GM19239 (cell line): Measurements from ENCODE around the gene RPS6KA4.
A peak's percentile ranks its signal among the peaks of the same experiment; 100 is the strongest.

Source experiments
- DNase-seq: peaks from one replicate; pipeline ENCODE4 v3.0.0; 2011; ENCODE audit warnings: low spot score; ENCODE audit not compliant: insufficient read length
- FAIRE-seq: peaks from 2 replicates; lab custom pipeline; 2011; peaks lifted over from hg19 to GRCh38; lab: Jason Lieb, UNC

The RPS6KA4 gene

GRCh38 chr11:64324692-64325469 lies 34.1 kb upstream of the RPS6KA4 start:
- FAIRE-seq (no peak), DNase-seq (no peak)

DNA sequence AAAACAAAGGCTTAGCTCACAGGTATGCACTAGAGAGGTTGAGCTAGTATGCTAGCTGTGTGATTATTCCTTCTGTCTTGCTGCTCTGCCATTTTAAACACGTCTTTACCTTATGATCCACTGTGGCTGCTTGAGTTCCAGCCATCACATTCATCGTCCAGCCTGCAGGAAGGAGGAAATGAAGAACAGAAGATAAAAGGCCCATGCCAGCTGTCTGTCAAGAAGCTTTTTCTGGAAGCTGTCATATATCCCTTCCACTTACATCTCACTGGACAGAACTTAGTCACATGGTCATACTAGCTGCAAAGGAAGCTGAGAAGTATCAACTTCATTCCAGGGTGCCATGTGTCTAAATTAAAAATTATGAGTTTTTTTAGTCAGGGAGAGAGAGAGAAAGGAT lies 31.6 kb upstream of the RPS6KA4 start:
- DNase-seq (no peak), FAIRE-seq (no peak)

GRCh38 chr11:64327993-64328392 lies 31.0 kb upstream of the RPS6KA4 start:
- no peak for FAIRE-seq
- no peak for DNase-seq

- no peak for FAIRE-seq
- DNase-seq, result no peak
Observed at GRCh38 chr11:64330888-64331287, 28.1 kb upstream of the RPS6KA4 start.

DNA sequence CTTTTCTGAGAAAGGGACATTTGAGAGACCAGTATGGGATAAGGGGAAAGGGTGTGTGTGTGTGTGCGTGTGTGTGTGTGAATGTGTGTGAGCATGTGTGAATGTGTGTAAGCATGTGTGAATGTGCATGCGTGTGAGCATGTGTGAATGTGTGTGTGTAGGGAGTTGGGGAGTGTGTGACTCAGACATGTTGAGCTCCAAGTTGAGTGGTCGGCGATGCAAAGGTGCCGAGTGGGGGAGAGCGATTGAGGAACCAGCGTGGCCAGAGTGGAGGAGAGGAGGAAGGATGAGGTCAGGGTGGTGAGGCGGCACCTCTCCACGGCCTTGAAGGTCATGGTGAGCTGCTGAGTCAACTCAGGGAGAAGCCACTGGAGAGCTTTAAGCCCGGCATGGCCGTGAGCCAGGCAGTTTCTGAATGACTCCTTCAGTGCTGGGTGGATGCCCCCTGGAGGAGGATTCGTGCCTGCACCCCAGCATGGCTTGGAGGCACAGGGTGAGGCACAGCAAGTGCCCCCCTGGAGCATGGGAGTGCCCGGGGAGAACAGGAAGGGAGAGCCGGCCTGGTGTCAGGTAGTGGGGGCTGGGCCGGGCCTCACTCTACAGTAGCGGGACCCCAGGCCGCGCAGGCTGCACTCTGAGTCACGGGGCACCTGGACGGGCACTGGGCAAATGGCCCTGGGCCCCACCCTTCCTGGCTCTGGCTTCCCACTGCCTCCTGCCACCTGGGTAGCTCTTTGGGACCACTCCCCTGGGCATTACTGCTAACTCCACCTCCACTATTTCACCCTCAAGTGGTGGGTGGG lies 27.2 kb upstream of the RPS6KA4 start:
- DNase-seq (peak; percentile 71), FAIRE-seq (peak; percentile 61)

DNA sequence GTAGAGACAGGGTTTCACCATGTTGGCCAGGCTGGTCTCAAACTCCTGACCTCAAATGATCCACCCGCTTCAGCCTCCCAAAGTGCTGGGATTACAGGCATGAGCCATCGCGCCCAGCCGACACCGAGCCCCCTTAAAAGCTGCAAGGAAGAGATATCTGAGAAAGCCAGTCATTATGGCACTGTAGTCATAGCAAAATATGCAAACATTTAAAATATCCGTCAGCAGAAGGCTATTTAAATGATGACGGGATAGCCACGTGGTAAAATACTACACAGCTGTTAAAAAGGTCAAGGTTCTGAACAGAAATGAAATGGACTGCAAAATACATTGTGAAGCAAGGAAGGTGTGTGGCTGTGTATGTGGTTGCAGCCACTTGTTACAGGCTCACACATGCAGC lies 25.4 kb upstream of the RPS6KA4 start:
- no peak for DNase-seq
- FAIRE-seq, result no peak

- FAIRE-seq, result peak; percentile 85
- DNase-seq, result peak; percentile 75
Observed at GRCh38 chr11:64334764-64335735, 23.9 kb upstream of the RPS6KA4 start.

- FAIRE-seq (no peak), DNase-seq (no peak)
Observed at GRCh38 chr11:64337538-64338249, 21.3 kb upstream of the RPS6KA4 start.

GRCh38 chr11:64338716-64339115 lies 20.2 kb upstream of the RPS6KA4 start:
- FAIRE-seq (no peak), DNase-seq (no peak)

DNA sequence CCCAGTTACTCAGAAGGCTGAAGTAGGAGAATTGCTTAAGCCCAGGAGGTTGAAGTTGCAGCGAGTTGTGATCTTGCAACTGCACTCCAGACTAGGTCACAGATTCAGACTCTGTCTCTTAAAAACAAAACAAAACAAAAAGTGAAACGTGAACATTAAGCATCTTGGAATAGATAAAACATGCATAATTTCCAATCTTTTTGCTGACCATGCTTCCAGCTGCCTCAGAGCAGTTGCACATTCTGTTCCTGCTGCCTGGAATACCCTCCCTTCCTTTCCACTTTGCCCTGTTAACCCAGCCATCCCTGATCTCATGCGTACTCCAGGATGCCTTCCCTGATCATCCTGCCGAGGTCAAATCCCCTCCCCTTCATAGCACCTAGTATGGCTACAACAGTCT lies 19.7 kb upstream of the RPS6KA4 start:
- DNase-seq, result no peak
- FAIRE-seq, result peak; percentile 37

GRCh38 chr11:64339754-64340408 lies 19.1 kb upstream of the RPS6KA4 start, which contains the start of gene CCDC88B:
CCDC88B (plus strand) TSS chr11:64340204; CDS start chr11:64340267, 63 bp downstream.
- DNase-seq, result peak; percentile 91
- FAIRE-seq, result peak; percentile 95

DNA sequence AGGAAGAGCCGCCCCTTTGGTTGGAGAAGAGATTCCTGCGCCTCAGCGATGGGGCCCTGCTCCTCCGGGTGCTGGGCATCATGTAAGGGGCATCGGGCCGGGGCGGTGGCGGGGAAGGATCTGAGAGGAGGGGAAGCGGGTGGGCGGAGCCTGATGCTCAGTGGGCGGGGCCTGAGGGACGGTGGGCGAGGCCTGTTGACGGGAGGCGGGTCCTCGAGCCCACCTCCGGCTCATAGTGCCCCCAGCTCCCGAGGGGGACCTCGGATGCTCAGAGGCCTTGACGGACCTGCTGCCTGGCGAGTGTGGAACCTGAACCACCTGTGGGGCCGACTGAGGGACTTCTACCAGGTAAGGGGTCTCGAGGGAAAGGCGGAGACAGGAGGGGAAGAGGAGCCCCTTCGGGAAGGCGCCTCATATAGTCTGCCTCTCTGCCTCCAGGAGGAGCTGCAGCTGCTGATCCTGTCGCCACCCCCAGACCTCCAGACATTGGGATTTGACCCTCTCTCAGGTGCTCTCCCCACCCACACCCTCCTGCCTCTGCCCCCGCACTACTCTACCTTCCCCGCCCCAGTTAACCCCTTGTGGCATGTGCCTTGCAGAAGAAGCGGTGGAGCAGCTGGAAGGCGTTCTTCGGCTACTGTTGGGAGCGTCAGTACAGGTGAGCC lies 18.2 kb upstream of the RPS6KA4 start:
- DNase-seq (no peak), FAIRE-seq (peak; percentile 90)

DNA sequence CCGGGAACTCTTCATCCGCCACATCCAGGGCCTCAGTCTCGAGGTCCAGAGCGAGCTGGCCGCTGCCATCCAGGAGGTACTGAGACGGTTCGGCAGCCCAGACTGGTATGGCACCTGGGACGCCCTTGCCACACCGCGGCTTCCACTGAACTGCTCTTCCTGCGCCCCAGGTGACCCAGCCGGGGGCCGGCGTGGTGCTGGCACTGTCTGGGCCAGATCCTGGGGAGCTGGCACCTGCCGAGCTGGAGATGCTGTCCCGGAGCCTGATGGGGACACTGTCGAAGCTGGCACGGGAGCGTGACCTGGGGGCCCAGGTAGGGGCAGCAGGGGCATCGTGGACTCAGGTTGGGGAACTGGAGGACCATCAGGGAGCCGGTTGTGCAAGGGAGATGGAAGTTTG lies 17.5 kb upstream of the RPS6KA4 start:
- FAIRE-seq, result no peak
- DNase-seq, result no peak

- DNase-seq (peak; percentile 98), FAIRE-seq (no peak)
Observed at GRCh38 chr11:64341851-64342791, 16.8 kb upstream of the RPS6KA4 start.

- FAIRE-seq (no peak), DNase-seq (no peak)
Observed at GRCh38 chr11:64342869-64343745, 15.9 kb upstream of the RPS6KA4 start.

DNA sequence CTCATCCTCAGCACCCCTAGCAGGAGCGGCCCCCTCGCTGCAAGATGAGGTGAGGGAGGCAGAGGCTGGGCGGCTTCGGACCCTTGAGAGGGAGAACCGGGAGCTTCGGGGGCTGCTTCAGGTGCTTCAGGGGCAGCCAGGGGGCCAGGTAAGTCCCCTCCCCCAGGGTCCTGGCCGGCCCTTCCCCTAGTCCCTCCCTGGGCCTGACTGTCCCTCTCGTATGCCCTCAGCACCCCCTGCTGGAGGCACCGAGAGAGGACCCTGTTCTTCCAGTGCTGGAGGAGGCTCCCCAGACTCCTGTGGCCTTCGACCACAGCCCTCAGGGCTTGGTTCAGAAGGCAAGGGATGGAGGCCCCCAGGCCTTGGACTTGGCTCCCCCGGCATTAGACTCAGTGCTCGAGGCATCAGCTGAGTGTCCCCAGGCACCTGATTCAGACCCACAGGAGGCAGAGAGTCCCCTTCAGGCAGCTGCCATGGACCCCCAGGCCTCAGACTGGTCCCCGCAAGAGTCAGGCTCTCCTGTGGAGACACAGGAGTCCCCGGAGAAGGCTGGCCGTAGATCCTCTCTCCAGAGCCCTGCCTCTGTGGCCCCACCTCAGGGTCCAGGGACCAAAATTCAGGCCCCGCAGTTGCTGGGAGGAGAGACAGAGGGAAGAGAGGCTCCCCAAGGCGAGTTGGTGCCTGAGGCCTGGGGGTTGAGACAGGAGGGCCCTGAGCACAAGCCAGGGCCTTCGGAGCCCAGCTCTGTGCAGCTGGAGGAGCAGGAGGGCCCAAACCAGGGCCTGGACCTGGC lies 15.0 kb upstream of the RPS6KA4 start:
- FAIRE-seq (no peak), DNase-seq (no peak)
